Panc1 (cell line): Measurements from ENCODE around the gene GRIN1. TPM values are rescaled to one million over a fixed set of nuclear protein-coding genes. Genes with fewer than 3 reads are reported as not detected.
A peak's percentile ranks its signal among the peaks of the same experiment; 100 is the strongest.

Experiments
- ATAC-seq: fragments of 200-7000 bp; cut with Tn5 transposase; 2 replicates; pipeline ENCODE4 v1.9.1; 2020; ENCODE audit warnings: mild to moderate bottlenecking, moderate library complexity
- BruUV-seq: library from RNA; stranded (reverse); fragments of 400-500 nt; replicated peaks from 2 replicates; lab custom pipeline; 2021; lab: Mats Ljungman, UMichigan
- CTCF ChIA-PET: fragments of 300-600 bp; sonication (Branson Sonifier 250); formaldehyde crosslinking; loops from one replicate; lab custom pipeline; 2022; ENCODE audit warnings: antibody characterized with exemption; lab: Charles Lee
- POLR2A ChIA-PET: fragments of 300-600 bp; sonication (Branson Sonifier 250); formaldehyde crosslinking; loops from one replicate; lab custom pipeline; 2022; ENCODE audit warnings: antibody characterized with exemption; lab: Charles Lee
- DNase-seq: peaks from one replicate; pipeline ENCODE4 v3.0.0-alpha.2; 2010; ENCODE audit warnings: low read depth, low spot score
- H3K27ac ChIP-seq: 2 replicates; pipeline ENCODE4 v1.5.1; 2011; ENCODE audit warnings: mild to moderate bottlenecking, low read length, inconsistent platforms
- H3K27me3 ChIP-seq: fragments of 200-500 bp; sonication (Bioruptor generic); 2 replicates; pipeline ENCODE4 v1.6.0; 2014; ENCODE audit warnings: low read length, inconsistent platforms; ENCODE audit not compliant: control insufficient read depth, insufficient read depth
- H3K36me3 ChIP-seq: fragments of 200-500 bp; sonication (Bioruptor generic); 2 replicates; pipeline ENCODE4 v1.5.1; 2014; ENCODE audit warnings: inconsistent platforms, mild to moderate bottlenecking, low read length, moderate library complexity; ENCODE audit not compliant: control insufficient read depth, insufficient read depth
- H3K4me1 ChIP-seq: 2 replicates; pipeline ENCODE4 v1.5.1; 2011; ENCODE audit warnings: inconsistent platforms, mild to moderate bottlenecking, low read length, moderate library complexity; ENCODE audit not compliant: control insufficient read depth, insufficient read depth
- H3K4me3 ChIP-seq, 2 experiments: 2 replicates each; pipeline ENCODE4 v1.5.1; 2011 to 2012; ENCODE audit warnings: low read depth in 2 of 2, low read length in 2 of 2, mild to moderate bottlenecking in 2 of 2, inconsistent platforms in 1 of 2, moderate library complexity in 1 of 2
- H3K9me3 ChIP-seq: fragments of 200-500 bp; sonication (Bioruptor generic); 2 replicates; pipeline ENCODE4 v1.5.1; 2014; ENCODE audit warnings: low read depth, mild to moderate bottlenecking, inconsistent platforms, low read length, moderate library complexity; ENCODE audit not compliant: control insufficient read depth, insufficient read depth
- POLR2AphosphoS5 ChIP-seq: IDR thresholded peaks from 2 replicates; pipeline ENCODE4 v1.6.1; 2012; ENCODE audit warnings: mild to moderate bottlenecking, low read depth, low read length, moderate library complexity
- SIN3A ChIP-seq: IDR thresholded peaks from 2 replicates; pipeline ENCODE4 v1.6.1; 2012; ENCODE audit warnings: low read depth, mild to moderate bottlenecking, low read length, moderate library complexity, borderline replicate concordance; ENCODE audit not compliant: insufficient read depth
- TCF7L2 ChIP-seq: IDR thresholded peaks from 2 replicates; pipeline ENCODE4 v1.6.1; 2011; ENCODE audit warnings: mild to moderate bottlenecking, low read depth, low read length, inconsistent platforms
- in situ Hi-C: cut with HindIII; loops from 2 replicates; pipeline ENCODE4 v1.10.0; 2016; ENCODE audit warnings: low sequenced_read_pairs, low pct_unique_long_range_greater_than_20kb
- intact Hi-C: fragments of 100-400 bp; cut with micrococcal nuclease; formaldehyde crosslinking; loops from one replicate; pipeline ENCODE4 v1.10.0; 2022; ENCODE audit not compliant: unreplicated experiment
- total RNA-seq: library from RNA; stranded (reverse); gene quantifications from one replicate; pipeline ENCODE4 v1.2.1, GENCODE V29; 2021; ENCODE audit not compliant: unreplicated experiment
- TF ChIP-seq, protein P1 (sequence below): fragments of 450-650 bp; IDR thresholded peaks from 2 replicates; pipeline ENCODE4 v1.5.1; 2017; ENCODE audit warnings: mild to moderate bottlenecking
- TF ChIP-seq, protein P2 (sequence below), 2 experiments: IDR thresholded peaks; 2 replicates each; pipeline ENCODE4 v1.6.1; 2011 to 2012; ENCODE audit warnings: low read depth in 2 of 2, control low read depth in 1 of 2, low read length in 1 of 2, mild to moderate bottlenecking in 1 of 2, moderate library complexity in 1 of 2; ENCODE audit not compliant: insufficient read depth in 1 of 2

Gene GRIN1
- total RNA-seq, 1 experiment from 2014 or later: 4.9 TPM

DNA sequence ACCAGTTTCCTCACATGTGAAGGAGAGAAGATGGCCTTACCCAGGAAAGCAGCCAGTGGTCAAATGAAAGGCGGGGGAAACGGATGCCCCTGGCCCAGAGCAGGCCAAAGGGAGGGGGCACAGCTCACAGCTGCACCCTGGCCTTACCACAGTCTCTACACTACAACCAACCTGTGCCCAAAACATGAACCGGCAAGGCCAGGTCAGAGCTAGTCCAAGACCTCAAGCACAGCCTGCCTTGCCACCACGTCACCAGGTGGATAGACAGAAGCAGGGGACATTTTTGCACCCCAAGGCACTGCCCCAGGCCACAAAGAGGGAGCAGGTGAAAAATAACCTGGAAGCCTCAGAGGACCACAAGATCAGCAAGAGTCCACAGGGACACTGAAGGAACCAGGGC lies 4.5 kb downstream of the GRIN1 start:
- DNase-seq: no peak
- in situ Hi-C loops: no loop called here

DNA sequence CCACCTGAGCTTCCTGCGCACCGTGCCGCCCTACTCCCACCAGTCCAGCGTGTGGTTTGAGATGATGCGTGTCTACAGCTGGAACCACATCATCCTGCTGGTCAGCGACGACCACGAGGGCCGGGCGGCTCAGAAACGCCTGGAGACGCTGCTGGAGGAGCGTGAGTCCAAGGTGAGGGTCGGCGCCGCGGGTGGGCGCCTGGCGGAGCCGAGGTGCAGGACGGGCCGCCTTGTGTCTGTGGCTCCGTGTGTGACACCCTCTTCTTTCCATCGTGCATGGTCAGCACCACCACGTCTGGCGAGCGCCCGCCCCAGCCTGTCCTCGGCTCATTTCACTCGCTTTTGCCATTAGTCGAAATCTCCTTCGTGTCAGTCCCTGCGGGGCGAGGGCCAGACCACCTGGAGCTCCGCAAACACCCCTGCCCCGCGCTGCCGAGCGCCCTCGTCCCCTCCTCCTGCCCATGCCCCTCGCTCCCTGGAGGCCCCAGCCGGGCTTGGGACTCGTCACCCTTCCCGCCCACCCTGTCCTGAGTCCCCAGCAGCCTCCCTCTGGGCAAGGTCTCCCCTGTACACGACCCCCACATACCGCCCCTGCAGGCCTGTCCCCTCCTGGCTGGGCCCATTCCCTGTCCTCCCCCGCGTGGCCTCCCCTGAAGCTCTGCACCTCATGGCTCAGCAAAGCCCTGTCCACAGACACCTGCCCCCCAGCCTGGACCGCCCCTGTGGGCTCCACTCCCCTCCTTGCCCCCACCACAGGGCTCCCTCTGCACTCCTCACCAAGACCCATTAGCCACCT lies 7.0 kb downstream of the GRIN1 start:
- Histone ChIP-seq H3K27ac (no peak overlapping the region), H3K4me3 (no peak overlapping the region), H3K27me3 (no peaks in the 10 kb centered on the region), H3K36me3 (no peaks in the 10 kb centered on the region), H3K9me3 (no peaks in the 10 kb centered on the region), H3K4me1 (no peaks in the 10 kb centered on the region)
- ATAC-seq: peak; percentile 51
- DNase-seq: no peak
- POLR2A ChIA-PET: no interaction called here
- BruUV-seq: no TSS peak
- in situ Hi-C loops (no loop called here), intact Hi-C loops (no loop called here)
- TF ChIP-seq, protein P1, sequence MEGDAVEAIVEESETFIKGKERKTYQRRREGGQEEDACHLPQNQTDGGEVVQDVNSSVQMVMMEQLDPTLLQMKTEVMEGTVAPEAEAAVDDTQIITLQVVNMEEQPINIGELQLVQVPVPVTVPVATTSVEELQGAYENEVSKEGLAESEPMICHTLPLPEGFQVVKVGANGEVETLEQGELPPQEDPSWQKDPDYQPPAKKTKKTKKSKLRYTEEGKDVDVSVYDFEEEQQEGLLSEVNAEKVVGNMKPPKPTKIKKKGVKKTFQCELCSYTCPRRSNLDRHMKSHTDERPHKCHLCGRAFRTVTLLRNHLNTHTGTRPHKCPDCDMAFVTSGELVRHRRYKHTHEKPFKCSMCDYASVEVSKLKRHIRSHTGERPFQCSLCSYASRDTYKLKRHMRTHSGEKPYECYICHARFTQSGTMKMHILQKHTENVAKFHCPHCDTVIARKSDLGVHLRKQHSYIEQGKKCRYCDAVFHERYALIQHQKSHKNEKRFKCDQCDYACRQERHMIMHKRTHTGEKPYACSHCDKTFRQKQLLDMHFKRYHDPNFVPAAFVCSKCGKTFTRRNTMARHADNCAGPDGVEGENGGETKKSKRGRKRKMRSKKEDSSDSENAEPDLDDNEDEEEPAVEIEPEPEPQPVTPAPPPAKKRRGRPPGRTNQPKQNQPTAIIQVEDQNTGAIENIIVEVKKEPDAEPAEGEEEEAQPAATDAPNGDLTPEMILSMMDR: no peak
- TF ChIP-seq, protein P2, sequence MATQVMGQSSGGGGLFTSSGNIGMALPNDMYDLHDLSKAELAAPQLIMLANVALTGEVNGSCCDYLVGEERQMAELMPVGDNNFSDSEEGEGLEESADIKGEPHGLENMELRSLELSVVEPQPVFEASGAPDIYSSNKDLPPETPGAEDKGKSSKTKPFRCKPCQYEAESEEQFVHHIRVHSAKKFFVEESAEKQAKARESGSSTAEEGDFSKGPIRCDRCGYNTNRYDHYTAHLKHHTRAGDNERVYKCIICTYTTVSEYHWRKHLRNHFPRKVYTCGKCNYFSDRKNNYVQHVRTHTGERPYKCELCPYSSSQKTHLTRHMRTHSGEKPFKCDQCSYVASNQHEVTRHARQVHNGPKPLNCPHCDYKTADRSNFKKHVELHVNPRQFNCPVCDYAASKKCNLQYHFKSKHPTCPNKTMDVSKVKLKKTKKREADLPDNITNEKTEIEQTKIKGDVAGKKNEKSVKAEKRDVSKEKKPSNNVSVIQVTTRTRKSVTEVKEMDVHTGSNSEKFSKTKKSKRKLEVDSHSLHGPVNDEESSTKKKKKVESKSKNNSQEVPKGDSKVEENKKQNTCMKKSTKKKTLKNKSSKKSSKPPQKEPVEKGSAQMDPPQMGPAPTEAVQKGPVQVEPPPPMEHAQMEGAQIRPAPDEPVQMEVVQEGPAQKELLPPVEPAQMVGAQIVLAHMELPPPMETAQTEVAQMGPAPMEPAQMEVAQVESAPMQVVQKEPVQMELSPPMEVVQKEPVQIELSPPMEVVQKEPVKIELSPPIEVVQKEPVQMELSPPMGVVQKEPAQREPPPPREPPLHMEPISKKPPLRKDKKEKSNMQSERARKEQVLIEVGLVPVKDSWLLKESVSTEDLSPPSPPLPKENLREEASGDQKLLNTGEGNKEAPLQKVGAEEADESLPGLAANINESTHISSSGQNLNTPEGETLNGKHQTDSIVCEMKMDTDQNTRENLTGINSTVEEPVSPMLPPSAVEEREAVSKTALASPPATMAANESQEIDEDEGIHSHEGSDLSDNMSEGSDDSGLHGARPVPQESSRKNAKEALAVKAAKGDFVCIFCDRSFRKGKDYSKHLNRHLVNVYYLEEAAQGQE (IDR thresholded peaks at IDR 0.05; ENCODE audit: insufficient read depth in 1 of 2, low read depth in 2 of 2, low read length in 1 of 2): peak; percentile 72 to 81
- CTCF ChIA-PET: interaction anchor here (0.9 kb wide), 1 partner anchor 277 kb away, joined by 8 read pairs; the partner anchor contains the start of gene NOXA1

More for the DNA sequence above, 4.5 kb downstream of the GRIN1 start:
- no peaks in the 10 kb centered on the region for H3K9me3 ChIP-seq
- H3K4me1 ChIP-seq: no peaks in the 10 kb centered on the region
- H3K27ac ChIP-seq: no peak overlapping the region
- no peaks in the 10 kb centered on the region for H3K27me3 ChIP-seq
- TF ChIP-seq, protein P2 (IDR thresholded peaks at IDR 0.05; ENCODE audit: insufficient read depth in 1 of 2, low read depth in 2 of 2, low read length in 1 of 2): no peak
- TF ChIP-seq, protein P1: no peak
- TF ChIP-seq SIN3A (no peak), POLR2AphosphoS5 (no peak), TCF7L2 (no peak)
- no peaks in the 10 kb centered on the region for H3K36me3 ChIP-seq
- intact Hi-C loops: no loop called here
- no peak overlapping the region for H3K4me3 ChIP-seq
- BruUV-seq: no TSS peak
- no peak for ATAC-seq
- ChIA-PET CTCF (no interaction called here), POLR2A (interaction anchor here (0.6 kb wide), 1 partner anchor 96 kb away, joined by 3 read pairs; no protein-coding TSS in a partner anchor)
